GM12878 (cell line): ENCODE results near the gene CREBRF. TPM values are rescaled to one million over a fixed set of nuclear protein-coding genes. Genes with fewer than 3 reads are reported as not detected.

Experiments
- ATF2 ChIP-seq: IDR thresholded peaks from 2 replicates; pipeline ENCODE4 v1.6.1; 2012; ENCODE audit warnings: low read length, inconsistent platforms
- BCL3 ChIP-seq: IDR thresholded peaks from 2 replicates; pipeline ENCODE4 v1.6.1; 2011; ENCODE audit warnings: borderline replicate concordance, low read depth, mild to moderate bottlenecking, moderate library complexity, low read length; ENCODE audit not compliant: insufficient read depth, poor library complexity, severe bottlenecking
- BMI1 ChIP-seq: fragments of 450-650 bp; IDR thresholded peaks from 2 replicates; pipeline ENCODE4 v1.6.1; 2016; ENCODE audit warnings: mild to moderate bottlenecking, moderate library complexity, borderline replicate concordance
- CREM ChIP-seq: IDR thresholded peaks from 2 replicates; pipeline ENCODE4 v1.6.1; 2014; ENCODE audit warnings: antibody characterized with exemption, low read depth
- CTCF ChIP-seq, 3 experiments: IDR thresholded peaks in 2 of 3; conservative IDR thresholded peaks in 1 of 3; 2 replicates each; pipeline ENCODE4 v1.5.1; 2011; ENCODE audit warnings: low read depth in 3 of 3, low read length in 3 of 3, mild to moderate bottlenecking in 3 of 3, control low read depth in 2 of 3, moderate library complexity in 2 of 3, inconsistent platforms in 1 of 3, mixed read lengths in 1 of 3; ENCODE audit not compliant: control insufficient read depth in 2 of 3, insufficient read depth in 1 of 3; ENCODE audit errors: extremely low read depth in 1 of 3
- CUX1 ChIP-seq: IDR thresholded peaks from 2 replicates; pipeline ENCODE4 v1.6.1; 2012; ENCODE audit warnings: improper control_type of control experiment, low read depth, low read length; ENCODE audit not compliant: insufficient replicate concordance
- E2F4 ChIP-seq: IDR thresholded peaks from 2 replicates; pipeline ENCODE4 v1.6.1; 2012; ENCODE audit warnings: low read depth, low read length, improper control_type of control experiment
- FOS ChIP-seq: IDR thresholded peaks from 3 replicates; pipeline ENCODE4 v1.6.1; 2011; ENCODE audit warnings: borderline replicate concordance; ENCODE audit not compliant: insufficient read length; ENCODE audit errors: extremely low read depth
- IKZF1 ChIP-seq: fragments of 450-650 bp; conservative IDR thresholded peaks from 2 replicates; pipeline ENCODE4 v1.6.1; 2017; ENCODE audit warnings: antibody characterized with exemption, mild to moderate bottlenecking
- MTA3 ChIP-seq: IDR thresholded peaks from 2 replicates; pipeline ENCODE4 v1.6.1; 2012; ENCODE audit warnings: low read length, inconsistent platforms, borderline replicate concordance
- RBBP5 ChIP-seq: fragments of 200-600 bp; sonication (generic); conservative IDR thresholded peaks from 2 replicates; pipeline ENCODE4 v1.6.1; 2016
- STAT3 ChIP-seq: IDR thresholded peaks from 2 replicates; pipeline ENCODE4 v1.6.1; 2011; ENCODE audit warnings: low read depth, low read length, improper control_type of control experiment
- TARDBP ChIP-seq: IDR thresholded peaks from 2 replicates; pipeline ENCODE4 v1.6.1; 2016; ENCODE audit warnings: borderline replicate concordance
- TBL1XR1 ChIP-seq: IDR thresholded peaks from 2 replicates; pipeline ENCODE4 v1.6.1; 2012; ENCODE audit warnings: low read depth, low read length, improper control_type of control experiment
- TCF12 ChIP-seq: IDR thresholded peaks from 2 replicates; pipeline ENCODE4 v1.6.1; 2011; ENCODE audit warnings: low read depth, mild to moderate bottlenecking, low read length
- ZNF274 ChIP-seq: IDR thresholded peaks from one replicate; pipeline ENCODE4 v1.8.0; 2011; ENCODE audit not compliant: insufficient read length, insufficient read depth
- ZNF384 ChIP-seq: IDR thresholded peaks from 2 replicates; pipeline ENCODE4 v1.6.1; 2012; ENCODE audit warnings: low read depth, mild to moderate bottlenecking, low read length, improper control_type of control experiment, borderline replicate concordance
- polyA plus RNA-seq, 11 experiments: library from polyadenylated mRNA; depleted of rRNA in 4 of 11; unstranded in 6 of 11; stranded (reverse) in 5 of 11; fragments of >200 nt; fragmentation: Nextera tagmentation in 4 of 11; fragmentation: Illumina TruSeq in 1 of 11; extraction: Ambion mirVana in 4 of 11; extraction: Trizol in 1 of 11; gene quantifications; 1 replicate in 1 of 11; 2 replicates in 10 of 11; pipeline versions ENCODE4 v1.2.1 to v1.2.3, GENCODE V29; 2011 to 2016; ENCODE audit warnings: inconsistent platforms in 2 of 11, missing spikeins in 2 of 11, low read depth in 1 of 11
- total RNA-seq, 4 experiments: library from RNA; depleted of rRNA in 3 of 4; stranded (reverse); fragments of >200 nt in 3 of 4; fragmentation: Illumina TruSeq in 1 of 4; extraction: Trizol in 1 of 4; gene quantifications; 2 replicates each; pipeline versions ENCODE4 v1.2.1 to v1.2.3, GENCODE V29; 2013 to 2021

Gene CREBRF
- total and polyA plus RNA-seq, 10 of the 15 experiments (the other 5 are each of a cell fraction or from before 2014, with no cell fraction given): 1.2 to 12.7 (median 3.9) TPM

GRCh38 chr5:173144200-173145176 is 88.3 kb downstream of the CREBRF start, which contains the start of gene BNIP1 (continued):
- TF ChIP-seq CUX1 (no peak), ZNF274 (no peak), STAT3 (no peak), FOS (no peak), MTA3 (no peak), IKZF1 (peak; percentile 84), E2F4 (no peak), TCF12 (peak; percentile 61; the same call in 1 of the 2 replicates), ZNF384 (peak; percentile 19; the same call in 1 of the 2 replicates), BMI1 (no peak), RBBP5 (no peak; the same call in 1 of the 2 replicates), TBL1XR1 (0 out of 2 replicates have a peak, but pooled peaks have one; percentile 39), BCL3 (peak; percentile 66), TARDBP (0 out of 2 replicates have a peak, but pooled peaks have one; percentile 78), CTCF (IDR thresholded peaks at IDR 0.05 in 2 of 3, conservative IDR thresholded peaks at IDR 0.05 in 1 of 3; ENCODE audit: control insufficient read depth in 2 of 3, extremely low read depth in 1 of 3, insufficient read depth in 1 of 3, low read depth in 3 of 3, low read length in 3 of 3) (peak; percentile 96 to 98 (median 98)), CREM (peak; percentile 86), ATF2 (no peak)
